Panc1 (cell line): ENCODE data around the gene NR4A1. TPM values are rescaled to one million over a fixed set of nuclear protein-coding genes. Genes with fewer than 3 reads are reported as not detected.

ENCODE experiments used
- ATAC-seq: fragments of 200-7000 bp; cut with Tn5 transposase; 2 replicates; pipeline ENCODE4 v1.9.1; 2020; ENCODE audit warnings: mild to moderate bottlenecking, moderate library complexity
- BruUV-seq: library from RNA; stranded (reverse); fragments of 400-500 nt; replicated peaks from 2 replicates; lab custom pipeline; 2021; lab: Mats Ljungman, UMichigan
- CTCF ChIA-PET: fragments of 300-600 bp; sonication (Branson Sonifier 250); formaldehyde crosslinking; loops from one replicate; lab custom pipeline; 2022; ENCODE audit warnings: antibody characterized with exemption; lab: Charles Lee
- POLR2A ChIA-PET: fragments of 300-600 bp; sonication (Branson Sonifier 250); formaldehyde crosslinking; loops from one replicate; lab custom pipeline; 2022; ENCODE audit warnings: antibody characterized with exemption; lab: Charles Lee
- DNase-seq: peaks from one replicate; pipeline ENCODE4 v3.0.0-alpha.2; 2010; ENCODE audit warnings: low read depth, low spot score
- H3K27ac ChIP-seq: 2 replicates; pipeline ENCODE4 v1.5.1; 2011; ENCODE audit warnings: mild to moderate bottlenecking, low read length, inconsistent platforms
- H3K27me3 ChIP-seq: fragments of 200-500 bp; sonication (Bioruptor generic); 2 replicates; pipeline ENCODE4 v1.6.0; 2014; ENCODE audit warnings: low read length, inconsistent platforms; ENCODE audit not compliant: control insufficient read depth, insufficient read depth
- H3K36me3 ChIP-seq: fragments of 200-500 bp; sonication (Bioruptor generic); 2 replicates; pipeline ENCODE4 v1.5.1; 2014; ENCODE audit warnings: inconsistent platforms, mild to moderate bottlenecking, low read length, moderate library complexity; ENCODE audit not compliant: control insufficient read depth, insufficient read depth
- H3K4me1 ChIP-seq: 2 replicates; pipeline ENCODE4 v1.5.1; 2011; ENCODE audit warnings: inconsistent platforms, mild to moderate bottlenecking, low read length, moderate library complexity; ENCODE audit not compliant: control insufficient read depth, insufficient read depth
- H3K4me3 ChIP-seq, 2 experiments: 2 replicates each; pipeline ENCODE4 v1.5.1; 2011 to 2012; ENCODE audit warnings: low read depth in 2 of 2, low read length in 2 of 2, mild to moderate bottlenecking in 2 of 2, inconsistent platforms in 1 of 2, moderate library complexity in 1 of 2
- H3K9me3 ChIP-seq: fragments of 200-500 bp; sonication (Bioruptor generic); 2 replicates; pipeline ENCODE4 v1.5.1; 2014; ENCODE audit warnings: low read depth, mild to moderate bottlenecking, inconsistent platforms, low read length, moderate library complexity; ENCODE audit not compliant: control insufficient read depth, insufficient read depth
- CTCF ChIP-seq: fragments of 450-650 bp; IDR thresholded peaks from 2 replicates; pipeline ENCODE4 v1.5.1; 2017; ENCODE audit warnings: mild to moderate bottlenecking
- POLR2AphosphoS5 ChIP-seq: IDR thresholded peaks from 2 replicates; pipeline ENCODE4 v1.6.1; 2012; ENCODE audit warnings: mild to moderate bottlenecking, low read depth, low read length, moderate library complexity
- REST ChIP-seq, 2 experiments: IDR thresholded peaks; 2 replicates each; pipeline ENCODE4 v1.6.1; 2011 to 2012; ENCODE audit warnings: low read depth in 2 of 2, control low read depth in 1 of 2, low read length in 1 of 2, mild to moderate bottlenecking in 1 of 2, moderate library complexity in 1 of 2; ENCODE audit not compliant: insufficient read depth in 1 of 2
- SIN3A ChIP-seq: IDR thresholded peaks from 2 replicates; pipeline ENCODE4 v1.6.1; 2012; ENCODE audit warnings: low read depth, mild to moderate bottlenecking, low read length, moderate library complexity, borderline replicate concordance; ENCODE audit not compliant: insufficient read depth
- TCF7L2 ChIP-seq: IDR thresholded peaks from 2 replicates; pipeline ENCODE4 v1.6.1; 2011; ENCODE audit warnings: mild to moderate bottlenecking, low read depth, low read length, inconsistent platforms
- in situ Hi-C: cut with HindIII; loops from 2 replicates; pipeline ENCODE4 v1.10.0; 2016; ENCODE audit warnings: low sequenced_read_pairs, low pct_unique_long_range_greater_than_20kb
- intact Hi-C: fragments of 100-400 bp; cut with micrococcal nuclease; formaldehyde crosslinking; loops from one replicate; pipeline ENCODE4 v1.10.0; 2022; ENCODE audit not compliant: unreplicated experiment
- total RNA-seq: library from RNA; stranded (reverse); gene quantifications from one replicate; pipeline ENCODE4 v1.2.1, GENCODE V29; 2021; ENCODE audit not compliant: unreplicated experiment

The NR4A1 gene
- total RNA-seq, 1 experiment from 2014 or later = 2.0 TPM

GRCh38 chr12:52053536-52054209, 2.4 kb downstream of the NR4A1 start:
- in situ Hi-C loops = no loop called here
- intact Hi-C loops = no loop called here
- BruUV-seq = no TSS peak
- Histone ChIP-seq H3K27me3 (no peaks in the 10 kb centered on the region), H3K9me3 (no peaks in the 10 kb centered on the region), H3K36me3 (no peaks in the 10 kb centered on the region), H3K27ac (no peak overlapping the region), H3K4me3 (no peak overlapping the region), H3K4me1 (peaks cover 4% of the 10 kb centered on the region)
- DNase-seq (no peak), ATAC-seq (no peak)
- TF ChIP-seq REST (IDR thresholded peaks at IDR 0.05; ENCODE audit: insufficient read depth in 1 of 2, low read depth in 2 of 2, low read length in 1 of 2) (no peak), CTCF (no peak), POLR2AphosphoS5 (no peak), SIN3A (no peak), TCF7L2 (no peak)
- ChIA-PET POLR2A (interaction anchor here (0.6 kb wide), 1 partner anchor 29 kb away, joined by 9 read pairs; no protein-coding TSS in a partner anchor), CTCF (no interaction called here)

GRCh38 chr12:52054231-52054832, 3.1 kb downstream of the NR4A1 start:
- in situ Hi-C loops (no loop called here), intact Hi-C loops (no loop called here)
- Histone ChIP-seq H3K36me3 (no peaks in the 10 kb centered on the region), H3K27me3 (no peaks in the 10 kb centered on the region), H3K9me3 (no peaks in the 10 kb centered on the region), H3K4me1 (peaks cover 4% of the 10 kb centered on the region), H3K27ac (no peak overlapping the region), H3K4me3 (no peak overlapping the region)
- DNase-seq (no peak), ATAC-seq (no peak)
- CTCF ChIA-PET = interaction anchor here (0.6 kb wide), 1 partner anchor 52 kb away, joined by 3 read pairs; no protein-coding TSS in a partner anchor
- no TSS peak for BruUV-seq
- TF ChIP-seq POLR2AphosphoS5 (no peak), CTCF (no peak), REST (IDR thresholded peaks at IDR 0.05; ENCODE audit: insufficient read depth in 1 of 2, low read depth in 2 of 2, low read length in 1 of 2) (no peak), TCF7L2 (no peak), SIN3A (no peak)
- POLR2A ChIA-PET = no interaction called here
